Measurements from ENCODE around the gene APP.
"Not testable (repeated sequence)": the region's sequence is repeated elsewhere in the genome, so short reads cannot be mapped to it uniquely, and the experiment has no call there.

APP gene

DNA sequence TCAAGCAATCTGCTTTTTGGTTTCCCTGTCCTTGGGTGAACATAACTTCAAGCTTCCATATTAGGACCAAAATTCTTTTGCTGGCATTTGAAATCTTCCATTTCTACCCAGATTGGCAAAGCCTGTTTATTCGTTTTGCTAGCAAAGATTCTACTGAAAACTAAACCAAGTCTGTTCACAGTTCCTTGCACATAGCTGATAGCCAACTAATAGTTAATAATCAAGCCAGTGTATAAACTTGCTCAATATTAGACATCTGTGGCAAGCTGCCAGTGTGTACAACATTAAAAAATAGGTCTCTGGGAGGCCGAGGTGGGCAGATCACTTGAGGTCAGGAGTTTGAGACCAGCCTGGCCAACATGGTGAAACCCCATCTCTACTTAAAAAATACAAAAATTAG, 6.3 kb downstream of the APP start:
- no peak for DNase-seq (ENCODE audit: low read depth in 2 of 2, low spot score in 1 of 2)

GRCh38 chr21:26162081-26162480, 8.5 kb downstream of the APP start:
- no peak for DNase-seq (ENCODE audit: low read depth in 2 of 2, low spot score in 1 of 2)

GRCh38 chr21:26159869-26160268, 10.7 kb downstream of the APP start:
- DNase-seq (ENCODE audit: low read depth in 2 of 2, low spot score in 1 of 2) = no peak

DNA sequence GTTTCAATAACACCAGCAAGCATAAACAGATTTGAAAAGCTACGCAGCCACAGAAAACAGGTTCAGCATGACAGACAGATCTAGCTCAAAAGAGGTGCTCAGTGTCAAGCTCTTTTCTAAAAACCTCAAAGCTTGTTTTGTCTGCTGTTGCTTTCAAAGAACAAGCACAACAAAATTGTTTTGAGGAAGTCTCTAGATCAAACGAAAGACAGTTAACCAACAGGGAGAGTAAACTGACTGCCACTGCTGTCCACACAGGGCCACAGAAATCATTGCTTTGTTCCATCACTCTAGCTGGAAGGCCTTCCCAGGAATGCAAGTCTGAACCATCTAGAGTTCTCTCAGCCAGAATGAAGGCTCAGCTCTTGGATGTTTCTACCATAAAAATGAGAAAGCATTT, 12.8 kb downstream of the APP start:
- DNase-seq (ENCODE audit: low read depth in 2 of 2, low spot score in 1 of 2) = no peak

DNA sequence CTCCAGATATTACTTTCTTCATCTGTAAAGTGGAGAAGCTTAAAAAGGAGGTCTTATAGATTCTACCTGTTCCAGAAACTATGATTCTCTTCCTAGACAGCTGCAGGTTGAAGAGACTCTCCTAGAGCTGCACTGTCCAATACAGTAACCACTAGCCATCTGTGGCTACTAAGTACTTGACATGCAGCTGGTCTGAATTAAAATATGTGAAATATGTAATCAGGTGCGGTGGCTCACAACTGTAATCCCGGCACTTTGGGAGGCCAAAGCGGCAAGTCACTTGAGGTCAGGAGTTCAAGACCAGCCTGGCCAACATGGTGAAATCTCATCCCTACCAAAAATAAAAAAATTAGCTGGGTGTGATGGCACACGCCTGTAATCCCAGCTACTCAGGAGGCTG, 15.8 kb downstream of the APP start:
- no peak for DNase-seq (ENCODE audit: low read depth in 2 of 2, low spot score in 1 of 2)

GRCh38 chr21:26153758-26154157, 16.8 kb downstream of the APP start:
- no peak for DNase-seq (ENCODE audit: low read depth in 2 of 2, low spot score in 1 of 2)

GRCh38 chr21:26148840-26149354, 21.7 kb downstream of the APP start:
- no peak for DNase-seq (ENCODE audit: low read depth in 2 of 2, low spot score in 1 of 2)

- DNase-seq (ENCODE audit: low read depth in 2 of 2, low spot score in 1 of 2) = no peak
Measured at GRCh38 chr21:26148071-26148839, 22.3 kb downstream of the APP start.

DNA sequence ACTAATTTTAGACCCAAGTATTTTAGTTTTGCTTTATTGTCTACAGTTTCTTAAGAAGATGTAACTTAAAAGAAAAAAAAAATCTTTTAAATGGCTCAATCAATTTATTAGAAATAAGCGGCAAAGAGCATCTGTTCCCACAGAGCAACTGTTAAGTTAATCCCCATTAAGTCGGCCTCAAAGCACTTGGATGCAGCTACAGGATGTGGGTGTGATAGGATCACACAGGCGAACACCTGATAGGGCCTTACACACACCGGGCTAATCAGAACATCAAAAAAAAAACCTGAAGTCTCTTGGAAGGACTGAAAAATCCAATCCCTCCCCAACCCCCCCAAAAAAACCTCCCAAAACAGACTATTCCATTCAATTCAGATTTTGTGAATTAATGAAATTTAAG, 23.0 kb downstream of the APP start:
- no peak for DNase-seq (ENCODE audit: low read depth in 2 of 2, low spot score in 1 of 2)

- DNase-seq (ENCODE audit: low read depth in 2 of 2, low spot score in 1 of 2) = no peak
Measured at GRCh38 chr21:26146681-26147080, 23.9 kb downstream of the APP start.

DNA sequence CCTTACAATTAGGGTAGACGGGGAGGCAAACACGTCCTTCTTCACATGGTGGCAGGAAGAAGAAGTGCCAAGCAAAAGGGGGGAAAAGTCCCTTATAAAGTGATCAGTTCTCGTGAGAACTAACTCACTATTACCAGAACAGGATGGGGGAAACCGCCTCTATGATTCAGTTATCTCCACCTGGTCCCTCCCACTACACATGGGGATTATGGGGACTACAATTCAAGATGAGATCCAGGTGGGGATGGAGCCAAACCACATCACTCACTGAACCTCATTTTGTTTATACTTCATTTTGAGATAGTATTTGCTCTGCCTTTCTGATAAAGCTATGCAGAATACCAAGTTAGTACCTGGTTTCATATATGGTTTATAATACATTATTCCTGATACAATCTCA, 26.5 kb downstream of the APP start:
- DNase-seq (ENCODE audit: low read depth in 2 of 2, low spot score in 1 of 2) = no peak

GRCh38 chr21:26142363-26142762, 28.2 kb downstream of the APP start:
- DNase-seq (ENCODE audit: low read depth in 2 of 2, low spot score in 1 of 2) = no peak

DNA sequence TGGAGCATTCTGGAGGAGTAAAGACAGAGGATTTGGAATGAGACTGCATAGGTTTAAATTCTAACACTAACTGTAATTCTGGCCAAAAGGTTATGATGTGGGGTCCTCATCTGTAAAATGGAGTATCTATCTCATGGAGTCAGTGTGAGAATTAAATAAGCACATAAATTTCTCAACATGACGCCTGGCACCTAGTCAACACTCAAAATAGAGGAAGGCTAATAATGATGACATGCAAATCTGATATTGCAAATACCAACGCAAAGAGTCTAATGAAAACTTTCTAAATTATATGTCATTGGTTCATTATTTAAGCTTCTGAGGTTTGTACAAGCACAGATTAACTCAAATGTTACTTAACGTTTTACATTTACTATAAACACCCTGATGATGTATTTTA, 29.6 kb downstream of the APP start:
- DNase-seq (ENCODE audit: low read depth in 2 of 2, low spot score in 1 of 2) = no peak

DNA sequence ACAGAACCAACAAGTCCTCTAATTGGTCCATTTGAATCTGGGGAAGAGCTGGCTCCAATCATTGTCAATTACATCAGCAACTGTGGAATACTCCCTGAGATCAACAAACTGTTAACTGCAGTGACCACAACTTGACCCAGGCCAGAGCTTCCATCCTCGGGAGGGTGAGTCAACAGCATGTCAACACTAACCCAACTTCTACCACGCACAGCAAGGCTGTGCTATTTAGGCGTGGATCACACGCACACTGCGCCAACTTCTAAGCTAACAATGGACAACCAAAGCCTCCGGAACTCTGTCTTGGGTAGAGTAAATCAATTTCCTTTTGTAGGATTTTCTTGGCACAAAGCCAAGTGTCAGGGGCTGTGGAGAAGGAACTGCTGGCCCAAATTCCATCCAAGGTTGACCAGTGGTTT, 30.4 kb downstream of the APP start:
- DNase-seq (ENCODE audit: low read depth in 2 of 2, low spot score in 1 of 2) = no peak

GRCh38 chr21:26138615-26139257, 31.8 kb downstream of the APP start:
- no peak for DNase-seq (ENCODE audit: low read depth in 2 of 2, low spot score in 1 of 2)

DNA sequence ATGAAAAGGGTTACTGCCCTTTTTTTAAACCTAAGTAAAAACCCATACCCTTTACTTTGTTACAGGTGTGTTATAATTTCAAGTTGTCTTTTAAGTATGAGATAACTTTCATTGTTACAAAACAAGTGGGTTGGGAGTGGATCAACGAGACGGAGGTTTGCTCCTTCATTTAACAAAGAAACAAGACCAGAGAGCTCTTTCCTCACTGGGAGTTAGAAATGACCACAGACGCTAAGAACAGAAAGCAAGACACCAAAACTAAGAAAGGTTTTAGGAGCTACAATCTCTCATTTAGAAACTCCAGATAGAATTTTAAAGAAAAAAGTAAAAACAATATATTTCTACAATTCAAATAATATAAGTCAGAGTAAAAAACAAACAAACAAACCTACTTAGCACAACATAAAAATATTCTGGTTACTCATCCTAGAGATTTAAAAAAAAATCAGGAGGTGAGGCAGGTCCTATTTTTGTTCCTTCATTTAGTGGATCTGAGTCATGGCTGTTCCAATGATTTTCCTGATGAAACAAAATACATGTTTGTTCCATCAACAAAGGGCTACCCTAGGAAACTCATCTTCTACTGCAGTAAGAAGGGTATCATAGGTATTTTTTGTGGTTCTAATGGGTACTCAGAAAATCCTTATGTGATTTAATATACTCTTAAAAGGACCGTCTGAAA, 33.0 kb downstream of the APP start:
- DNase-seq (ENCODE audit: low read depth in 2 of 2, low spot score in 1 of 2) = no peak

GRCh38 chr21:26136671-26137070, 33.9 kb downstream of the APP start:
- DNase-seq (ENCODE audit: low read depth in 2 of 2, low spot score in 1 of 2) = no peak

- DNase-seq (ENCODE audit: low read depth in 2 of 2, low spot score in 1 of 2) = no peak
Measured at GRCh38 chr21:26135520-26135919, 35.0 kb downstream of the APP start.

GRCh38 chr21:26131554-26131953, 39.0 kb downstream of the APP start:
- DNase-seq (ENCODE audit: low read depth in 2 of 2, low spot score in 1 of 2) = no peak

GRCh38 chr21:26131053-26131452, 39.5 kb downstream of the APP start:
- not testable (repeated sequence) for DNase-seq (ENCODE audit: low read depth in 2 of 2, low spot score in 1 of 2)

- DNase-seq (ENCODE audit: low read depth in 2 of 2, low spot score in 1 of 2) = no peak
Measured at GRCh38 chr21:26130249-26130881, 40.2 kb downstream of the APP start.

- DNase-seq (ENCODE audit: low read depth in 2 of 2, low spot score in 1 of 2) = no peak
Measured at GRCh38 chr21:26127918-26128317, 42.7 kb downstream of the APP start.

Measured in stimulated activated CD8-positive, alpha-beta memory T cell treated with anti-CD3 and anti-CD28 coated beads, Interleukin-4, amount 100 ng/mL, for 4 hours (primary cell).